Trophoblast cell (in vitro differentiated cells and primary cell): ENCODE data around the gene NTPCR.

Source experiments
- DNase-seq, 2 donors: peaks; one replicate each; pipeline ENCODE4 v3.0.0-alpha.2; 2016
- H2AFZ ChIP-seq: 2 replicates; pipeline ENCODE4 v1.6.1; 2013; ENCODE audit warnings: low read length, moderate library complexity, mild to moderate bottlenecking; ENCODE audit not compliant: insufficient read depth, poor library complexity
- H2AK5ac ChIP-seq: 2 replicates; pipeline ENCODE4 v1.6.1; 2013; ENCODE audit warnings: mild to moderate bottlenecking, low read length
- H2BK120ac ChIP-seq: 2 replicates; pipeline ENCODE4 v1.6.1; 2013; ENCODE audit warnings: low read length, mild to moderate bottlenecking, moderate library complexity; ENCODE audit not compliant: insufficient read depth, poor library complexity
- H2BK12ac ChIP-seq: 2 replicates; pipeline ENCODE4 v1.6.1; 2013; ENCODE audit warnings: mild to moderate bottlenecking, low read length, moderate library complexity
- H2BK5ac ChIP-seq: 2 replicates; pipeline ENCODE4 v1.6.1; 2013; ENCODE audit warnings: low read length, low read depth, moderate library complexity, mild to moderate bottlenecking; ENCODE audit not compliant: poor library complexity
- H3K14ac ChIP-seq: 2 replicates; pipeline ENCODE4 v1.6.1; 2013; ENCODE audit warnings: mild to moderate bottlenecking, low read length
- H3K18ac ChIP-seq: 2 replicates; pipeline ENCODE4 v1.6.1; 2013; ENCODE audit warnings: mild to moderate bottlenecking, low read length
- H3K23ac ChIP-seq: 2 replicates; pipeline ENCODE4 v1.6.1; 2013; ENCODE audit warnings: low read length
- H3K27ac ChIP-seq: 2 replicates; pipeline ENCODE4 v1.5.1; 2013; ENCODE audit warnings: low read depth, mild to moderate bottlenecking, inconsistent platforms, low read length, moderate library complexity
- H3K27me3 ChIP-seq: 2 replicates; pipeline ENCODE4 v1.6.1; 2013; ENCODE audit warnings: inconsistent platforms, mild to moderate bottlenecking, low read length, moderate library complexity; ENCODE audit not compliant: insufficient read depth
- H3K36me3 ChIP-seq, 2 experiments: 1 replicate in 1 of 2; 2 replicates in 1 of 2; pipeline ENCODE4 v1.6.1; 2013; ENCODE audit warnings: low read length in 2 of 2, mild to moderate bottlenecking in 2 of 2, moderate library complexity in 1 of 2; ENCODE audit not compliant: insufficient read depth in 2 of 2, control insufficient read depth in 1 of 2
- H3K4ac ChIP-seq: 2 replicates; pipeline ENCODE4 v1.6.1; 2013; ENCODE audit warnings: low read depth, mild to moderate bottlenecking, low read length, moderate library complexity
- H3K4me1 ChIP-seq, 2 experiments: 1 replicate in 1 of 2; 2 replicates in 1 of 2; pipeline ENCODE4 v1.6.1; 2013; ENCODE audit warnings: low read length in 2 of 2, mild to moderate bottlenecking in 2 of 2, moderate library complexity in 1 of 2; ENCODE audit not compliant: insufficient read depth in 2 of 2, control insufficient read depth in 1 of 2
- H3K4me2 ChIP-seq: 2 replicates; pipeline ENCODE4 v1.6.1; 2013; ENCODE audit warnings: inconsistent platforms, mild to moderate bottlenecking, low read length, moderate library complexity
- H3K4me3 ChIP-seq: 2 replicates; pipeline ENCODE4 v1.5.1; 2013; ENCODE audit warnings: mild to moderate bottlenecking, low read depth, low read length, inconsistent platforms
- H3K79me1 ChIP-seq: one replicate; pipeline ENCODE4 v1.6.1; 2013; ENCODE audit warnings: low read length
- H3K79me2 ChIP-seq: 2 replicates; pipeline ENCODE4 v1.6.1; 2013; ENCODE audit warnings: low read length, mild to moderate bottlenecking; ENCODE audit not compliant: control insufficient read depth, insufficient read depth, poor library complexity
- H3K9ac ChIP-seq: 2 replicates; pipeline ENCODE4 v1.6.1; 2013; ENCODE audit warnings: mild to moderate bottlenecking, low read length
- H3K9me3 ChIP-seq: 2 replicates; pipeline ENCODE4 v1.6.1; 2013; ENCODE audit warnings: low read depth, mild to moderate bottlenecking, control low read depth, inconsistent platforms, low read length; ENCODE audit not compliant: insufficient read depth
- H4K12ac ChIP-seq: 2 replicates; pipeline ENCODE4 v1.6.1; 2013; ENCODE audit warnings: low read depth, mild to moderate bottlenecking, low read length, moderate library complexity
- H4K8ac ChIP-seq: 2 replicates; pipeline ENCODE4 v1.6.1; 2013; ENCODE audit warnings: low read depth, mild to moderate bottlenecking, low read length, moderate library complexity
- H4K91ac ChIP-seq: one replicate; pipeline ENCODE4 v1.6.1; 2013; ENCODE audit warnings: low read depth, mild to moderate bottlenecking, low read length, moderate library complexity
- WGBS: extraction: QIAGEN DNeasy Blood & Tissue Kit; methylation state at CpG from one replicate; pipeline ENCODE4 v1.1.7; 2013; ENCODE audit warnings: missing lambda C conversion rate; ENCODE audit not compliant: insufficient read length, insufficient coverage; ENCODE audit errors: extremely low coverage; 5-methylcytosine and 5-hydroxymethylcytosine counted together

NTPCR gene

DNA sequence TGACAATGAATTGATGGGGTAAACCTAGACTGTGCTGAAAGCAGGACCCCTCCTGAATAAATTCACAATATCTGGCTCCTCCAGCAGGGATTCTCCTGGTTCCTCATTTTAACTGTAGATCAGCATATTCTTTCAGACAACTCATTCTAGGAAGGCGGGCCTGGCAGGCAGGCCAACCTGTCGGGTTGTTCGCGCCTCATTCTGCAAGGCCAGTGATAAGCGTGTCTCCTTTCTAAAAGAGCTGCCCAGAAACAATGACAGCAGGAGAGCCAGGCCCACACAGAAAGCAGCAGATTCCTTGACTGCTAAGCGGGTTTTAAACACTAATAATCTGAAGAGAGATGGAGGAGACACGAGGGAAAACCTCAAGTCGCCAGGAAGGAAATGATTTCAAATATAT lies 70.0 kb downstream of the NTPCR start:
- Histone ChIP-seq H2BK5ac (no peak overlapping the region), H3K4me1 (peaks cover 0 to 3% of the 10 kb centered on the region in 2 experiments), H4K91ac (no peak overlapping the region), H3K27me3 (no peaks in the 10 kb centered on the region), H3K27ac (no peak overlapping the region), H2BK12ac (no peak overlapping the region), H3K36me3 (no peaks in the 10 kb centered on the region), H2AK5ac (no peak overlapping the region), H3K79me1 (peaks cover 2% of the 10 kb centered on the region), H3K14ac (no peak overlapping the region), H3K4me2 (no peak overlapping the region), H3K79me2 (no peaks in the 10 kb centered on the region), H4K12ac (no peak overlapping the region), H3K18ac (no peak overlapping the region), H2BK120ac (no peak overlapping the region), H2AFZ (no peak overlapping the region), H4K8ac (no peak overlapping the region), H3K9ac (no peak overlapping the region), H3K4ac (no peak overlapping the region), H3K9me3 (no peaks in the 10 kb centered on the region), H3K4me3 (no peak overlapping the region), H3K23ac (no peak overlapping the region)
- WGBS, result no CpG with 5 or more reads among the region's 8 CpGs
- no peak for DNase-seq

GRCh38 chr1:233022246-233022645 lies 71.8 kb downstream of the NTPCR start:
- H3K4me1 ChIP-seq, result peaks cover 2 to 5% of the 10 kb centered on the region in 2 experiments
- no CpG with 5 or more reads among the region's 2 CpGs for WGBS
- no peak overlapping the region for H3K4me2 ChIP-seq
- H3K4ac ChIP-seq, result no peak overlapping the region
- no peak overlapping the region for H3K27ac ChIP-seq
- no peak overlapping the region for H2AFZ ChIP-seq
- no peak overlapping the region for H4K12ac ChIP-seq
- no peak overlapping the region for H2BK120ac ChIP-seq
- H2BK5ac ChIP-seq, result no peak overlapping the region
- no peak overlapping the region for H3K9ac ChIP-seq
- no peak overlapping the region for H3K4me3 ChIP-seq
- H2AK5ac ChIP-seq, result no peak overlapping the region
- no peak overlapping the region for H2BK12ac ChIP-seq
- H3K18ac ChIP-seq, result no peak overlapping the region
- H3K79me2 ChIP-seq, result no peaks in the 10 kb centered on the region
- H3K23ac ChIP-seq, result no peak overlapping the region
- H4K91ac ChIP-seq, result no peak overlapping the region
- H3K14ac ChIP-seq, result no peak overlapping the region
- H3K79me1 ChIP-seq, result peaks cover 2% of the 10 kb centered on the region
- no peak overlapping the region for H4K8ac ChIP-seq
- H3K9me3 ChIP-seq, result no peaks in the 10 kb centered on the region
- H3K36me3 ChIP-seq, result no peaks in the 10 kb centered on the region
- no peaks in the 10 kb centered on the region for H3K27me3 ChIP-seq
- peak; percentile 53 to 77 for DNase-seq

- H3K4ac ChIP-seq, result no peak overlapping the region
- no peaks in the 10 kb centered on the region for H3K79me2 ChIP-seq
- no CpG with 5 or more reads among the region's 9 CpGs for WGBS
- H3K4me1 ChIP-seq, result peaks cover 2 to 5% of the 10 kb centered on the region in 2 experiments
- no peak overlapping the region for H2BK5ac ChIP-seq
- H3K27me3 ChIP-seq, result no peaks in the 10 kb centered on the region
- H3K4me3 ChIP-seq, result no peak overlapping the region
- H3K79me1 ChIP-seq, result peaks cover 2% of the 10 kb centered on the region
- no peak overlapping the region for H3K9ac ChIP-seq
- H2AK5ac ChIP-seq, result no peak overlapping the region
- no peak overlapping the region for H4K12ac ChIP-seq
- H3K4me2 ChIP-seq, result no peak overlapping the region
- H3K14ac ChIP-seq, result no peak overlapping the region
- no peak overlapping the region for H2BK120ac ChIP-seq
- H3K9me3 ChIP-seq, result no peaks in the 10 kb centered on the region
- no peak overlapping the region for H4K91ac ChIP-seq
- H3K23ac ChIP-seq, result no peak overlapping the region
- no peak overlapping the region for H3K27ac ChIP-seq
- H3K18ac ChIP-seq, result no peak overlapping the region
- no peak overlapping the region for H2BK12ac ChIP-seq
- no peaks in the 10 kb centered on the region for H3K36me3 ChIP-seq
- H2AFZ ChIP-seq, result no peak overlapping the region
- no peak overlapping the region for H4K8ac ChIP-seq
- no peak for DNase-seq
Measured at GRCh38 chr1:233024199-233024598, 73.8 kb downstream of the NTPCR start.

GRCh38 chr1:233025157-233025556 lies 74.7 kb downstream of the NTPCR start:
- Histone ChIP-seq H3K4me3 (no peak overlapping the region), H2BK5ac (no peak overlapping the region), H2AFZ (no peak overlapping the region), H2AK5ac (no peak overlapping the region), H3K14ac (no peak overlapping the region), H3K27ac (no peak overlapping the region), H4K8ac (no peak overlapping the region), H3K4ac (no peak overlapping the region), H3K4me1 (peaks cover 2 to 5% of the 10 kb centered on the region in 2 experiments), H4K12ac (no peak overlapping the region), H3K4me2 (no peak overlapping the region), H3K9ac (no peak overlapping the region), H3K79me1 (peaks cover 2% of the 10 kb centered on the region), H3K9me3 (no peaks in the 10 kb centered on the region), H4K91ac (no peak overlapping the region), H2BK120ac (no peak overlapping the region), H3K18ac (no peak overlapping the region), H3K23ac (no peak overlapping the region), H2BK12ac (no peak overlapping the region), H3K27me3 (no peaks in the 10 kb centered on the region), H3K79me2 (no peaks in the 10 kb centered on the region), H3K36me3 (no peaks in the 10 kb centered on the region)
- peak; percentile 72 to 76 for DNase-seq
- no CpG with 5 or more reads among the region's 12 CpGs for WGBS
